Suppressor macrophage treated with lipopolysaccharide for 1 hour (primary cell): Measurements from ENCODE around the gene STIM1.
"Not testable (repeated sequence)": the region's sequence is repeated elsewhere in the genome, so short reads cannot be mapped to it uniquely, and the experiment has no call there.

Experiments used
- DNase-seq, 3 donors: peaks; one replicate each; pipeline ENCODE4 v3.0.0-alpha.2; 2020 to 2022

The STIM1 gene

DNA sequence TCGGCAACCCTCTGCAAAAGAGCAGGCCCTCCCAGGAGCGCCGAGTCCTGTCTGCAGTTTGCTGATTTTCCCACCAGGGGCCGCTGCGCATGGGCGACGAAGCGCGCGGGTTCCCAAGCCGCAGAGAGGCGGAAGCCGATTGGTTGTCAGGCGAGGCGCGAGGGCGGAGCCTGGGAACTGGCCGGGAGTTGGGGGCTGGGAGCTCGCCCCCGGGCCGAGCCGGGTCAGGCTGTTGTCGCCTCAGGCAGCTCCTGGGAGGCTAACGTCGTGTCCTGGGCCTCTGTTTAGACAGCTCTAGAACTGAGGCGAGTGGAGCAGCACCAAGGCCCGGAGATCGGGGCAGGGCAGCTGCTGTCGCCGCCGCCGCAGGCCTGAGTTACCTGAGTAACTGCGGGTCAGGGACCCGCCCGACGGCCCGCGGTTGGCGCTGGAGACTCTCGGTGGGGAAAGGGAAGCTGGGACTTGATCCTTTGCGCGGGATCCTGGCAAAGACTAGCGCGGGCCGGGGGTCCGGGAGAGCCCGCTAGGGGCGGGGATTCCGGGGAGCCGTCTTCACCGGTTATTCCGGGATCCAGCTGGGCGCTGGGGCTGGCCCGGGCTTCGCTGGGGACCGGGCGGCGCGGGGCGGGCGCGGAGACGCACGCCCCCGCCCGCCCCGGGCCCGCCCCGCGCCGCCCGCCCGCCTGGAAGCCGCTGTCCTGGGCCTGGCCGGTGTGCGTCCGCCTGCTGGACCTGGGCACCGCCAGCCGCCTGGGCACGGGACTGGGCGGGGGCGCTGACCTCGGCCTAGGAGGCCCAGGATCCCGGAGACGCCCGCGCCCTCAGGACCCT, at the start of gene STIM1:
TSS of gene STIM1 (plus strand) at position 688 of the 831 bp plus-strand sequence. CDS start 607 bp downstream, outside the sequence.
- peak; percentile 97 to 98 (median 97) for DNase-seq

DNA sequence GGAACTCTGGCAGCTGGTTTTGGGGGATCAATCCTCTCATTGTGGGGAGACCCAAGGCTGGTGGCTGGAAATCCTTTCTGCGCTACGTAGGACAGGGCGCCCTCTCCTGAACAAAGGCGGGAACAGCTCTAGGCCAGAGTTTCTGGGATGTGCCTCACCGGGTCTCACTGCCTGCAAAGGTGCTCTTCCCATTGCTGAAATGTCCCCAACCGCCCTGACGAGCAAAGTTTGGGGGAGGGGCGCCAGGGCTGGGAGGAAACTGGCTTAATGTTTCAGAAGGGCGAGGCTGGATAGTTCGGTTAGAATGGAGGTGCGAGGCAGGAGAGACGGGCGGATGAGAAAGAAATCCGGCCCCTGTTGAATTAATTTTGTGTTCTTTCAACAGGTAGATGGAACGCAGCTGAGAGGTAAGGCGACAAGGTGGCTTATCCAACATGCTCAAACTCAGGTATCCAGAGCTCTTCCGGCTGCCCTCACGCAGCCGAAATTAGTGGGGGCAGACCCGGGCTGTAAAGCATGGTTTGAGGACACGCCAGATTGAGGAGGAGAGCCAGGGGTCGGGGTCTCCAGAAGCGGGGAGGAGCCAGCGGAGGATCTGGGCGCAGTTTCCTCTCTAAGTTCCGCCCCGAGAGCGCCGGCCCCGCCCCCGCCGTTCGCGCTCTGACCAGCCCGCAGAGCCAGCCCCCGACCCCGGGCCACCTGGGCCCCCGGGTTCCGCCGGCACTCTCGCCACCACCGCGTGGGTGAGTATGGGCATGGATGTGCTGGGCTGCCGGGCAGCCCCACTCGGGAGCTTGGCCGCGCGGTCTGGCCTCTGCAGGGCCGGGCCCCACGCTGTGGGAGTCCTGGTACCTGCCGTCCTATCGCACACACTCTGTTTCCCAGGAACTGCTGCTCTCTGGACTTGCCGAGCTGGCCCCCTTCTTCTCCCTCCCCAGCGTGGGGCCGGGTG, 47.3 kb upstream of the STIM1 start, which contains the start of gene PGAP2:
TSS of gene PGAP2 (plus strand) at position 652 of the 952 bp plus-strand sequence. CDS start 2,700 bp downstream, outside the sequence.
- peak; percentile 70 to 82 (median 79) for DNase-seq

DNA sequence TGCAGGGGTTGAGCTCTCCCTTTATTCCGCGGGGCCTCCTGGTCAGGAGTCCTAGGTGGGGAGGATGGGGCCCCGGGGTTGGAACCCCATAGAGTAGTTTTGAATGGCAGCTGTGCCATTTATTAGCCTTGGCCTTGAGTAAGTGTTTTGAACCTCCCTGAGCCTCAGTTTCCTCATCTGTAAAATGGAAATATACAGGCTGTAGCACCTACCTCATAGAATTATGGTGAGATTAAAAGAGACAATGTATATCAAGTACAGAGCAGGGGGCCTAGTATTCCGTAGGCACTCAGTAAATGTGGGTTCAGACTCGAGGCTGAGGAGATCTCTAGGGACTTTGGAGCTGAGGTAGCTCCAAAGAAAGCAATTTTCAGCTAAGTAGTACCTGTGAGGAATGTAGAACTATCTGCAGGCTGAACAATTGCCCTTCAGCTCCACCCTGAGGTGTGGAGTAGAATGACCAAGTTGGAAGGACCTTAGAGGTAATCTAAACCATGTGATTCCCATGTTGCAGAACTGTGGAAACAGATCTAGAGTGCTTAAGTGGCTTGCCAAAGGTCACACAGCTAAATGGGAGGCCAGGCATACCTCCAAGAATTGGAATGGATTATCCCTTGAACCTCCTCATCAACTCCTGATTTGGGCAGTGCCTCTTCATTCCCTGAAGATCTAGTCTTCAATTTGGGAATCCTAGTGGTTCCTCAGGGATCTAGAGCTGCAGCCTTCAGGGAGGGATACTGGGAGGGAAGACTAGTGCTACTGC, 46.4 kb upstream of the STIM1 start:
- DNase-seq: peak; percentile 55 to 70 (median 58)

DNA sequence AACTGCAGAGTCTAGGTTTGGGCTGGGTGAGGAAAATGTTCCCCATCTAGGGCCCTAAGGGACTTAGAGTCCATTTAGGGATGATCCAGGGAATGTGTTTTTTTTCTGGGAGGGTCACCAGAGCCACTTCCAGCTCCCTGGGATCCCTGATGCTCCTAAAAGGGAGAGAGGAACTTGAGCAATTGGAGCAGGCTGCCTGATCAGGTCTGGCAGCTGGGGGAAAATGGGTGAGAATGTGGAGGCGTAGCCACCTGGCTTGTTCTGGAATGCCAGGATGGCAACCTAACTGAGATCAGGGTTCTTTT, 45.9 kb upstream of the STIM1 start:
- DNase-seq: no peak

DNA sequence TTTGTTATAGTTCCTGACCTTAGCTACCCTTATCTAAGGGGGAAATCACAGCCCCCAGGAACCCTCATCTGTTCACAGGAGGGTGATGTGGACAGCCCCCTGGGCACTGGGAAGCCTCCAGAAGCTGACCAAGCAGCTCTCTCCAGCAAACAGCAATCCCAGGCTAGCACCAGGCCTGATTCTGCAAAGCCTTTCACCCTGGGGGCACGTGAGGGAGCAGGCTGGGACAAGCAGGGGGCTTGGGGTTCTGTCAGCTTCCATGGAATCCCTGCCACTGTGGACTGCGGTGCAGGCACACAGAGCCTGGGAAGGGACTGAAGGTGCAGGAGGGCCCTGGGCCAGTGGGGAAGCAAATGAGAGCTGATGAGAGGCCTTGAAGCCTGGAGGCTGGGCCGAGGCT, 45.0 kb upstream of the STIM1 start:
- no peak for DNase-seq

DNA sequence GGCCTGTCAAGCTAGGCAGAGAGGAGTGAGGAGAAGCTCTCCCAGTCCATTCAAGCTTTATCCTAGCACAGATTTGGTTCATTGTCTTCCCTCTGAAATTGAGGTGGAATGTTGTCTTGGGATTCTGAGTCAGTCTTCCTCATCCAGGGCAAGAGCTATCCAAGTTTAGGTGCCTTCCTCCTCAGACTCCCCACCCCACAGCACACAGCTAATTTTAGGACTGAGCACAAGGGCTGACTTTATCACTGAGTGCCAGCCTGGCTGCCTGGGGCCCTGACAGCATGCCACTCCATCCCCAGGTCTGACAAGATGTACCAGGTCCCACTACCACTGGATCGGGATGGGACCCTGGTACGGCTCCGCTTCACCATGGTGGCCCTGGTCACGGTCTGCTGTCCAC, 44.5 kb upstream of the STIM1 start:
- no peak for DNase-seq

DNA sequence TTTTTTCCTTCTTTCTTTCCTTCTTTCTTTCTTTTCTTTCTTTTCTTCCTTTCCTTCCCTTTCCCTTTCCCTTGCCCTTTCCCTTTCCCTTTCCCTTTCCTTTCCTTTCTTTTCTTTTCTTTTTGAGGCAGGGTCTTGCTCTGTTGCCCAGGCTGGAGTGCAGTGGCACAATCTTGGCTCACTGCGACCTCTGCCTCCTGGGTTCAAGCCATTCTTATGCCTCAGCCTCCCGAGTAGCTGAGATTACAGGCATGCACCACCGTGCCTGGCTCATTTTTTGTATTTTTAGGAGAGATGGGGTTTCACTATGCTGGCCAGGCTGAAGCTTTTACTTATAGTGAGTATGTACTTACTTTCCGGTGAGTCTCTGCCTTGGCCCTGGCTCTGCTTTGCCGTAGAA, 40.6 kb upstream of the STIM1 start:
- not testable (repeated sequence) for DNase-seq

DNA sequence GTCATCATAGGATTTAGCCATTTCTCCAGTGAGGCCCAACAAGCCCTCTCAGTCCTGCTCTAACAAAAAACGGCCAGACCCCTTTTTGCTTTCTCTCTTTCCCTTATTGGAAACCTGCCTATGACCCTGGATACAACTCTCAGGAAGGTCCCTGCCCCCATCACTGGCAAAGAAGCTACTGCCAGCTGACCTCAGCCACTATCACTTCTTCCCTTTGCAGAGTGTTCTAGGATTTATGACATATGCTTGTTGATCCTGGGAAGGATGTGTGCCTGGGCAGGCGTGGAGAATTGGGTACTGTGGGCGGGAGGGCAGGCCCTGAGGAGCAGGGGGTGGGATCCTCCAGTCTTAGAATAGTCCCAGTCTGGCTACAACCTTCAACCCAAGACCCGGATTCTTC, 39.6 kb upstream of the STIM1 start:
- DNase-seq: no peak

DNA sequence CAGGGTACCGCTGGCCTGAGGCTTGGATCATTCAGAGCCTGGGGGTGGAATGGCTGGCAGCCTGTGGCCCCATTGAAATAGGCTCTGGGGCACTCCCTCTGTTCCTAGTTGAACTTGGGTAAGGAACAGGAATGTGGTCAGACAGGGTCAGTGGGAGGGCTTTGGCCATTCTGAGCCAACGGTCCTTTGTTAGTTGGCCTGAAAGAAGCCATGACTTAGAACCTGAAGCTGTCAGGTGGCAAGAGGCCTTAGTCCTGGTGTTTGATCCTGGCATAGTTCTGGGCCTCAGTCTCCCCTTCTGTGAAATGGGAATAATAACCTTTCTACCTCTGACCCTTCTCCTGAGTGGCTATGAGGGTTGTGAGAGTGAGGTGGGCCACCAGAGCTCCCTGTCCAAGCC, 38.8 kb upstream of the STIM1 start:
- no peak for DNase-seq

DNA sequence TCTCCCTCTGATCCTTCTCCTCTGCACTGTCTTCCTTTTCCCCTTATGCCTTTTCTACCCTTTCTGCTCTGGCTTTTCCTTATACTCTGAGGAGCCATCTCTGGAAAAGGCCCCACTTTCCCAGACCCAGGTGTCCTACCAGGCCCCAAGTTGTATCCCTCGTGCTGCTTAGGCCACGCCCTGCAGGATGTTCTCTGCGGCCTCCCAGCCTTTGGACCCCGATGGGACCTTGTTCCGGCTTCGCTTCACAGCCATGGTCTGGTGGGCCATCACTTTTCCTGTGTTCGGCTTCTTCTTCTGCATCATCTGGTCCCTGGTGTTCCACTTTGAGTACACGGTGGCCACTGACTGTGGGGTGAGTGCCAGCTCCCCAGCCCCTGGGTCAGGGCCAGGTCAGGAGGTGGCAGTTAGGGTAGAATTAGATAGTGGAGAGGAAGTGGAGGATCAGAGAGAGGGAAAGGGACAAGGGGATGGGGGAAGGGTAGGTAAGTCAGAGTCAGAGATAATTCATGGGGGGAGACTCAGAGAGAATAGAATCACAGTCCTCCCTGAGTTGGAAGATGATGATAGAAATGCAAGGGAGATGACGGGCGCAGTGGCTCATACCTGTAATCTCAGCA, 38.2 kb upstream of the STIM1 start:
- no peak for DNase-seq

DNA sequence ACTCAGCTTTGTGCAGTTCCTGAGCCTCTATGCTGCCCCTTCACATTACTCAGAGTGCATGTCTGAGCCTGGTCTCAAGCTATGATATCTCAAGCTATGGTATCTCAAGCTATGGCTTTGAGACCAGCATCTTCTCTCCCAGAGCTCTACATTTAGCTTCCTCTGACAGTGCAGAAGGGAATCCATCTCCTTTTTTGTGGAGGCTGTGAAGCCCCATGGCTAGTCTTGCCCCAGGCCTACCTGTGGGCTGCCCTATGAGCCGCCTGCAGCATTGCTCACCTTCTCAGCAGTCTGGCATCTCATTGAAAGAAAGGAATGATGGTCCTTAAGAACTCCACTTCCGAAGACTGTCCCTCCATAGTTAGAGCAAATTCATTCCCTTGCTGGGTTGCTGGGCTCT, 34.5 kb upstream of the STIM1 start:
- DNase-seq: no peak

DNA sequence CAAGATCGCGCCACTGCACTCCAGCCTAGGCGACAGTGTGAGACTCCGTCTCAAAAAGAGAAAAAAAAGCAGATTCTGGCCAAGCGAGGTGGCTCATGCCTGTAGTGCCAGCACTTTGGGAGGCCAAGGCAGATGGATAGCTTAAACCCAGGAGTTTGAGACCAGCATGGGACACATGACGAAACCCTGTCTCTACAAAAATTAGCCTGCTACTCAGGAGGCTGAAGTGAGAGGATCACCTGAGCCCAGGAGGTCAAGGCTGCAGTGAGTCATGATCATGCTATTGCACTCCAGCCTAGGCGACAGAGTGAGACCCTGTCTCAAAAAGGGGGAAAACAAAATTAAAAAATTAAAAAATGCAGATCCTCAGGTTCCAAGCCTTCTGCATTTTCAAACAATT, 33.2 kb upstream of the STIM1 start:
- no peak for DNase-seq

DNA sequence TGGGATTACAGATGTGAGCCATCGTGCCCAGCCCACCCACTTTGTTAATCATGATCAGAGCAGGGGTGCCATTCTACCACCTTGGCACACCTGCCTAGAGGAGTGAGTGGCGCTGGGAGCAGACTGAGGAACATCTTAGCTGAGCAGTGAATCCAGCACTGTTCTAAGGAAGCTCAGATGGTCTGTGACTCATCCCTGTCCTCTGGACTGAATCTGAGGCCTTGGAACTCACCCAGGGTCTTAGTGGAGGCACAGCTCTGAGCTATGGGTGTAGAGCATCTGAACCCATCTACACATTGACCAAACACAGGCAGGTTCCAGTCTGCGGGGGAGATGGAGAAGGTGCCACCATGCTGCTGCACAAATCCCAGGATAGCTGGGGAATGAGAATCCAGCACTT, 32.2 kb upstream of the STIM1 start:
- DNase-seq: peak; percentile 34 to 54 (median 47)

DNA sequence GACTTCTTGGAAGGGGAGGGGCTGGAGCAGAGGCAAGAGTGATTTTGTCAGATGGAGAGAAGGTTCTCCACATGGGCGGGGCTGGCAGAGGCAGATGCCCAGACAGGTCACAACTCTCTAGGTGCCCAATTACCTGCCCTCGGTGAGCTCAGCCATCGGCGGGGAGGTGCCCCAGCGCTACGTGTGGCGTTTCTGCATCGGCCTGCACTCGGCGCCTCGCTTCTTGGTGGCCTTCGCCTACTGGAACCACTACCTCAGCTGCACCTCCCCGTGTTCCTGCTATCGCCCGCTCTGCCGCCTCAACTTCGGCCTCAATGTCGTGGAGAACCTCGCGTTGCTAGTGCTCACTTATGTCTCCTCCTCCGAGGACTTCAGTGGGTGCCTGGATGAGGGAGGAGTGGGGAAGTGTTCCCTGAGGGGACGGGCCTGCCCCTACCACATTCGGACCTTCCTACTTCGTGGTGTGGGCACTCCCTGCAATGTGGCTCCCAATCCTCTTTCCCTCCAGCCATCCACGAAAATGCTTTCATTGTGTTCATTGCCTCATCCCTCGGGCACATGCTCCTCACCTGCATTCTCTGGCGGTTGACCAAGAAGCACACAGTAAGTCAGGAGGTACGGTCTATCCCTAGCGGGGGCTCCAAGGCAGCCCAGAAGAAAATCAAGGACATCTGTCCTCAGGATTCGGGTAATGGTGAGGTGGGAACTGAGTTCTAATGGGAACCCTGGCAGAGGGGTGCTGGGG, 31.5 kb upstream of the STIM1 start:
- DNase-seq: no peak

DNA sequence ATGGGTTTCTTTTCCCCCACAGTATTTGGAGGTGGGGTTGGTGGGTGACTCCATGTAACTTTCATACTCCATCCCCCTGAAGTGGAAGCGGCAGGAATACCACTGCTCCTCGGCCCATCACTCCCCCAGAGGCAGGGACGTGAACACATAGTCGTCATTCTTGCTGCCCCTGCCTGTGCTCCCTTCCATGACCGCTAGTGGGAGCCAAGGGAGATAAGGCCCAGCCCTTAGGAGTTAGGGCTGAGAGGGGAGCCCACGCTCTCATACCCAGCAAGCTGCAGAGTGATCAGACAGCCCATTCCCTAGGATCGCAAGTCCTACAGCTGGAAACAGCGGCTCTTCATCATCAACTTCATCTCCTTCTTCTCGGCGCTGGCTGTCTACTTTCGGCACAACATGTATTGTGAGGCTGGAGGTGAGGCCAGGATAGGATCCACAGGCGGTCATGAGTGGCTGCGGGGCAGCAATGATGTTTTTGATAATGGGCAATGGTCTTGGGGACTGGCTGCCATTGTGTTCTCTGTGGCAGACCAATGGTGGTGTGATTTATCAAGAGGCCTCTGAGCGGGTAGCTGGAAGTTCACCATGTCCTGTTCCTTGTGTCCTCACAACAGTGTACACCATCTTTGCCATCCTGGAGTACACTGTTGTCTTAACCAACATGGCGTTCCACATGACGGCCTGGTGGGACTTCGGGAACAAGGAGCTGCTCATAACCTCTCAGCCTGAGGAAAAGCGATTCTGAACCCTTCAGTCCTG, 30.6 kb upstream of the STIM1 start:
- peak; percentile 90 to 92 (median 90) for DNase-seq

DNA sequence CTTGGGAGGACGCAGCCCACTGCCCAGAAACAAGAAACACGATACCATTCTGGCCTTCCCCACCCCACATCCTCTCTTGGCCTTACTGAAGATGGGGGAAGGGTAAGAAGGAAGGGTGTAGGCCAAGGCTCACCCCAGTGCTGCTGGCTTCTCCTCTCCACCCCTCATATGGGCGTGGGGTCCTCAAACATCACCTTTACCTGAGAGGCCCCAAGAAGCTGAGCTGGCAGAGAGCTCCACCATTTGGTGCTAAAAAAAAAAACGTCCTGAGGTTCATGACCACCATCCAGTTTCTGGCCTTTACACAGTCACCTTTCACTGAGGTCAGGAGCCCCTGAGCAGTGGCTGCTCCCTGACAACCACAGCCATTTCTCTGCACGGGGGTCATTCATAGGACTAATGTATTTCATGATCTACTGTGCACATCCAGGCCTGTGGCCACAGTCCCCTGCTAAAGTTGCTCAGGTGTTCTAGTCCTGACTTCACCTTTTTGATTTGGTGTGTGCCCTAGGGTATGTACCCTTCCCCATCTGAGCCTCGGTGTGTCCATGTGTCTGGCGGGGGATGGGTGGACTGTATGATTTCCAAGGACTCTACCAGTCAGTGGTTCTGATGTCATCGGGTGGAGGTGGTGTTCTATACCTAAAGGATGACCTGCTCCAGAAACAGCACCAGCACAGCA, 29.9 kb upstream of the STIM1 start:
- DNase-seq: no peak

DNA sequence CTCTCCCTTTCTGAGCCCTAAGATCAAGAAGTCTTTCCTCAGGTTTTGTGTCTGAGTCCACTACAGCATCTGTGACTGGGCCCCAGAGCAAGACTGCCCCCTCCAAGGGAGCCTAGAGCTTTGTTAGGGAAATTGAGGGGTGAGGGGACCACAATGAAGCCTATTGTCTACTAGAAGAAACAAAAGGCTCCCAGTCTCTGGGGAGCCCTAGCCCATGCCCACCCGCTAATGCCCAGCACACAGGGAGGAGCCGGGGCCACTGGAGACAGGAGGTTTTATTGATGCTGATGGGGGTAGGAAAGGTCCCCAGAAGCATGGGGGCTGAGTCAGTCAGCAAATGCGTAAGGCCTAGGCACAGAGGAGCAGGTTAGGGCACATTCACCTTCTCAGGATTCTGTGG, 28.7 kb upstream of the STIM1 start:
- no peak for DNase-seq

DNA sequence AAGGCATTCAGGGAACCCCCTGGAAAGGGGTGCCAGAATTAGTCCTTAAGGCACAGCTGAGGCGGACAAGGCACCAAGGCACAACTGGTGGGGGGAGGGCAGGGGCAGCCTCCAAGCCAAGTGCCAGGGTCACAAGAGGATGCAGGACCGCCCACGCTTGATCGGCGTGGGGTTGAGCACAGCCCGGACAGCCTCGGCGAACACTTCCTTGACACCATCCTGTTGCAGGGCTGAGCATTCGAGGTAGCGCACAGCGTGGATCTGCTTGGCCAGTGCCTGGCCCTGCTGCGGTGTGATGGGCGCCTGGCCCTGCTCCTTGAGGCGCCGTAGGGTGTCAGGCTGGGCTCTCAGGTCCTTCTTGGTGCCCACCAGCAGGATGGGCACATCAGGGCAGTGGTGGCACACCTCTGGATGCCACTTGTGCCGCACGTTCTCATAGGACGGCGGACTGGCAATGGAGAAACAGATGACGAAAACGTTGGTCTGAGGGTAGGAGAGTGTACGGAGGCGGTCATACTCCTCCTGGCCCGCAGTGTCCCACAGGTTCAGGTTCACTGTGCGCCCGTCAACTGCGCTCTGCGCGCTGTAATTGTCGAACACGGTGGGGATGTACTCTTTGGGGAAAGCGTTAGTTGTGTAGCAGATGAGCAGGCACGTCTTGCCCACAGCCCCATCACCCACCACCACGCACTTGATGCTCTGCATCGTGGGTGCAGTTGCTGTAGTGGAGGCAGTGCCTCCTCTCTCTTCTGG, 27.9 kb upstream of the STIM1 start:
- peak in 1 of 3 donors; percentile 38 for DNase-seq

DNA sequence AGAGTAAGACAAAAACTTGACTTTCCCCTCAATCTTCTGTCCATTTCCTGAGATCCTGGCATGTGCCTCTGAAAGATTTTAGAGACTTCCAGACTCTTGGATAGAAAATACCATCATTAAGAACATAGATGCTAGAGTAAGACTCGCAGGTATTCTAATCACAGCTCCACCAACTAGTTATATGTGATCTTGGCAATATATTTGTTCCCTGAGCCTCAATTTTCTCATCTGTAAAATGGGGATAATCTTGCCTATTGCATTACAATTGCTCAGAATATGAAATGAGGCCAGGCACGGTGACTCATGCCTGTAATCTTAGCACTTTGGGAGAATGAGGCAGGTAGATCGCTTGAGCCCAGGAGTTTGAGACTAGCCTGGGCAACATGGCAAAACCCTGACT, 25.4 kb upstream of the STIM1 start:
- DNase-seq: no peak

DNA sequence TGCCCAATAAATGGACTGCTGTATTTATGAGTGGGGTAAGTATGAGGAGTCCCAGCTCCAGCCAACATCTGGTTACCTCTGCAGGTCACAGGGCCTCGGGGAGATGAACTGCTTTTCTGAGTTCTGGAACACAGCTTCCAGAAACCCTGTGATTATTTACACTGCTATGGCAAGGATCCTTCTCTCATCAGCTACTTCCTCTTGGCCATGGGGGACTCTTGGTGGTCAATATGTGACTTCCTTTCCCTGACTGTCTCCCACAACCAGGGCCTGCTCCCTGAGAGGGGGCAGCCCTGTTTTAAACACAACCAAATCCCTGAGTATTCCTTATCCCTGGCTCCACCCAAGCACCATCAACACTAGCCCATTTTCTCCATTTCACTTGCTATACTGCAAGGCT, 24.7 kb upstream of the STIM1 start:
- DNase-seq: peak; percentile 38 to 56 (median 44)
